KMS-11 (cell line): ENCODE data around the gene KCNJ4.

Experiments
- H2AFZ ChIP-seq: fragments of 200-600 bp; sonication (generic); 2 replicates; pipeline ENCODE4 v1.6.1; 2016; ENCODE audit warnings: antibody characterized with exemption, mixed run types, low read depth
- H3K27ac ChIP-seq: fragments of 200-600 bp; sonication (generic); 2 replicates; pipeline ENCODE4 v1.6.1; 2016; ENCODE audit warnings: mild to moderate bottlenecking, mixed run types
- H3K27me3 ChIP-seq: fragments of 200-600 bp; sonication (generic); 2 replicates; pipeline ENCODE4 v1.6.1; 2017; ENCODE audit warnings: mild to moderate bottlenecking, low read depth, mixed run types, moderate library complexity; ENCODE audit not compliant: insufficient read depth
- H3K36me3 ChIP-seq: fragments of 200-600 bp; sonication (generic); 2 replicates; pipeline ENCODE4 v1.6.1; 2017; ENCODE audit warnings: mild to moderate bottlenecking, mixed run types; ENCODE audit not compliant: insufficient read depth
- H3K4me1 ChIP-seq: fragments of 200-600 bp; sonication (generic); 2 replicates; pipeline ENCODE4 v1.6.1; 2016; ENCODE audit warnings: mild to moderate bottlenecking, low read depth, mixed run types; ENCODE audit not compliant: poor library complexity, severe bottlenecking
- H3K4me2 ChIP-seq: fragments of 200-600 bp; sonication (generic); 2 replicates; pipeline ENCODE4 v1.7.0; 2016; ENCODE audit warnings: mild to moderate bottlenecking, mixed run types
- H3K4me3 ChIP-seq: fragments of 200-600 bp; sonication (generic); IDR thresholded peaks from 2 replicates; pipeline ENCODE4 v1.6.1; 2017; ENCODE audit warnings: low read depth, low read length, mixed read lengths; ENCODE audit not compliant: insufficient read depth
- H3K79me2 ChIP-seq: fragments of 200-600 bp; sonication (generic); 2 replicates; pipeline ENCODE4 v1.6.1; 2016; ENCODE audit warnings: low read depth, mixed run types; ENCODE audit not compliant: insufficient read depth
- H3K9ac ChIP-seq: fragments of 200-600 bp; sonication (generic); 2 replicates; pipeline ENCODE4 v1.6.1; 2016; ENCODE audit warnings: mild to moderate bottlenecking, mixed run types
- H4K20me1 ChIP-seq: fragments of 200-600 bp; sonication (generic); 2 replicates; pipeline ENCODE4 v1.6.1; 2016; ENCODE audit warnings: mild to moderate bottlenecking, mixed run types; ENCODE audit not compliant: insufficient read depth
- TF ChIP-seq, protein P1 (sequence below): fragments of 200-600 bp; sonication (generic); conservative IDR thresholded peaks from 2 replicates; pipeline ENCODE4 v1.6.1; 2017; ENCODE audit warnings: low read depth, mild to moderate bottlenecking, antibody characterized with exemption, low read length, moderate library complexity, mixed read lengths

KCNJ4 gene

DNA sequence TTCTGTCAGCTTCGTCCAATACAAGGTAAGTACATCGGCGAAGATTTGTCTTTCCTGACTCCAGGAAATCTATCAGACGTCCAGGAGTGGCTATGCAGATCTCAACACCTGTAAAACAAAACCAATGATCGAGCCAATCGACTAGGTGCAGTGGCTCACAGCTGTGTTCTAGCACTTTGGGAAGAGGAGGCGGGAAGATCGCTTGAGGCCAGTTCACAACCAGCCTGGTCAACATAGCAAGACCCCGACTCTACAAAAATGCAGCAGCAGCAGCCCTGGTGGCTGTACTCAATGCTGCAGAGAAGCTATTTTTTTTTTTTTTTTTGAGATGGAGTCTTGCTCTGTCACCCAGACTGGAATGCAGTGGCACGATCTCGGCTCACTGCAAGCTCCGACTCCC lies 39.9 kb upstream of the KCNJ4 start:
- peaks cover 43% of the 10 kb centered on the region; the same call in 1 of the 2 replicates for H3K36me3 ChIP-seq
- H4K20me1 ChIP-seq = peaks cover 12% of the 10 kb centered on the region; the same call in 1 of the 2 replicates
- H3K27ac ChIP-seq = no peak overlapping the region
- TF ChIP-seq, protein P1, sequence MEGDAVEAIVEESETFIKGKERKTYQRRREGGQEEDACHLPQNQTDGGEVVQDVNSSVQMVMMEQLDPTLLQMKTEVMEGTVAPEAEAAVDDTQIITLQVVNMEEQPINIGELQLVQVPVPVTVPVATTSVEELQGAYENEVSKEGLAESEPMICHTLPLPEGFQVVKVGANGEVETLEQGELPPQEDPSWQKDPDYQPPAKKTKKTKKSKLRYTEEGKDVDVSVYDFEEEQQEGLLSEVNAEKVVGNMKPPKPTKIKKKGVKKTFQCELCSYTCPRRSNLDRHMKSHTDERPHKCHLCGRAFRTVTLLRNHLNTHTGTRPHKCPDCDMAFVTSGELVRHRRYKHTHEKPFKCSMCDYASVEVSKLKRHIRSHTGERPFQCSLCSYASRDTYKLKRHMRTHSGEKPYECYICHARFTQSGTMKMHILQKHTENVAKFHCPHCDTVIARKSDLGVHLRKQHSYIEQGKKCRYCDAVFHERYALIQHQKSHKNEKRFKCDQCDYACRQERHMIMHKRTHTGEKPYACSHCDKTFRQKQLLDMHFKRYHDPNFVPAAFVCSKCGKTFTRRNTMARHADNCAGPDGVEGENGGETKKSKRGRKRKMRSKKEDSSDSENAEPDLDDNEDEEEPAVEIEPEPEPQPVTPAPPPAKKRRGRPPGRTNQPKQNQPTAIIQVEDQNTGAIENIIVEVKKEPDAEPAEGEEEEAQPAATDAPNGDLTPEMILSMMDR = no peak
- H3K79me2 ChIP-seq = peaks cover 78% of the 10 kb centered on the region
- H2AFZ ChIP-seq = no peak overlapping the region
- H3K4me3 ChIP-seq = no peak overlapping the region
- no peak overlapping the region for H3K9ac ChIP-seq
- no peak overlapping the region for H3K4me2 ChIP-seq
- H3K27me3 ChIP-seq = no peaks in the 10 kb centered on the region
- peaks cover 85% of the 10 kb centered on the region for H3K4me1 ChIP-seq

DNA sequence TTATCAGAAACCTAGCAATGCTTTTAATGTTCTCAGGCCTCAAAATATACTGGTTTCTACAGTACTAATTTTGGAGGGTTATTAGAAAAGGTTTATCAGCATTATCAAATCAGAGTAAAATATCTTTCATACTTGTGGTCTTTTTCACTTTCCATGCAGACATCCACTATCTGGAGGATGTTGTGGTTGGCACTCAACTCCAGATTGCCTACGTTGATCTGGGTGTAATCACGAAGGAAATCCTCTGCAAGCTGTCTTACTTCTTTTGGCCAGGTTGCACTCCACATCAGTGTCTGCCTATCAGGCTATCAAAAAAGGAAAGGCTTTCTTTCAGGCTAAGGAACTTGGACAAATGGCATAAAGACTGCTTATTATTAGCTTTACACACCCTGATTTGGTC lies 39.5 kb upstream of the KCNJ4 start:
- H2AFZ ChIP-seq = no peak overlapping the region
- H3K4me3 ChIP-seq = no peak overlapping the region
- H3K9ac ChIP-seq = no peak overlapping the region
- no peak overlapping the region for H3K27ac ChIP-seq
- peaks cover 73% of the 10 kb centered on the region for H3K79me2 ChIP-seq
- H3K36me3 ChIP-seq = peaks cover 40% of the 10 kb centered on the region; the same call in 1 of the 2 replicates
- peaks cover 85% of the 10 kb centered on the region for H3K4me1 ChIP-seq
- H4K20me1 ChIP-seq = peaks cover 10% of the 10 kb centered on the region; the same call in 1 of the 2 replicates
- no peaks in the 10 kb centered on the region for H3K27me3 ChIP-seq
- TF ChIP-seq, protein P1 = no peak
- H3K4me2 ChIP-seq = no peak overlapping the region

DNA sequence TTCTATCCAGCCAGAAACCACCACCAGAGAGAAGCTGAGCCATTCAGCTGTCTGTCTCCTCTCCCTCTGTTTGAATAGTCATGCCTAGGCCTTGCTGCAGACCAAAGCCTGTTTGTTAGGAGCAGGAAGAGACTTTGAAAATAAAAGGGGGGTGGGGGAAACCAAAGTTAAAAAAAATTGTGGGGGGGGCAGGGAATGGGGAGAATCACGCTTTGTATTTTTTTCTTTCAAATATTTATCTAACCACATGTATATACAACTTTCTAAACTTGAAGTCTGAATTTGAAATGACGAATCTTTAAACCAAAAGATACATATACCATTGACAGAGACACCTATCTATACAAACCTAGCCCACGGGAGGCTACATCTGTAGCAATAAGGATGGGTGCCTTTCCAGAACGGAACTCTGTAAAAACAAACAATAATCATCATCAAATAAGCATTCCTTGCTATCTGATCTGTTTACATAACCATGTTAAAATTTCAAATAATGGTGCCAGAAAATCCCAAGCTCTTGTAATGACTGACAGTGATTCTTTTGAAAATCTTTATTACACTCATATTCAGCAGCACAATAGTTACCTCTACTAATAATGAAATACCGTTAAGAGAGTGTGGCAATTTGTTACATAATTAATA lies 36.8 kb upstream of the KCNJ4 start:
- peaks cover 47% of the 10 kb centered on the region for H3K79me2 ChIP-seq
- H3K4me3 ChIP-seq = no peak overlapping the region
- no peak overlapping the region for H3K27ac ChIP-seq
- H4K20me1 ChIP-seq = 0 out of 2 replicates have a peak, but pooled peaks cover 8% of the 10 kb centered on the region
- peaks cover 93% of the 10 kb centered on the region for H3K4me1 ChIP-seq
- TF ChIP-seq, protein P1 = no peak
- no peaks in the 10 kb centered on the region for H3K27me3 ChIP-seq
- H3K36me3 ChIP-seq = peaks cover 39% of the 10 kb centered on the region; the same call in 1 of the 2 replicates
- no peak overlapping the region for H3K4me2 ChIP-seq
- H3K9ac ChIP-seq = no peak overlapping the region
- H2AFZ ChIP-seq = no peak overlapping the region

DNA sequence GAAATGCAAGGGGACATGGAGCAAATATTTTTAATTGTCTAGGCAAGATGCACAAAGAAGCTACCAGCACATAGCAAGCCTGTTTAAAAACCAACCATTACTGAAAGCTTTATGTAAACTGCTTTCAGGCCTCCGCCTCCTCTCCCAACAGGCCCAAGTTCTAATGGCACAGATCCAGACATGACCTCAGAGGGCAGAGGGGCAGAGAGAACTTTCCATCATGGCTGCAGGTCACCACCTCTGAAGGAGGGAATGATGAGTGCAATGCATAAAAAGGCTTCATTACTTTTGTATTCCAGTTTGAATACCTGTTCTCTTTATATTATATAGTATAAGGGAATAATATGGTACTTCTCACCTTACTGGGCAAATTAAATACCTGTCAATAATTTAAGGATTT lies 35.9 kb upstream of the KCNJ4 start:
- no peak overlapping the region for H3K9ac ChIP-seq
- peak overlapping the region; percentile 14; the same call in 1 of the 2 replicates for H3K27ac ChIP-seq
- no peak overlapping the region for H3K4me3 ChIP-seq
- TF ChIP-seq, protein P1 = no peak
- peaks cover 42% of the 10 kb centered on the region; the same call in 1 of the 2 replicates for H3K36me3 ChIP-seq
- peaks cover 37% of the 10 kb centered on the region; the same call in 1 of the 2 replicates for H3K79me2 ChIP-seq
- no peaks in the 10 kb centered on the region for H3K27me3 ChIP-seq
- H3K4me1 ChIP-seq = peaks cover 93% of the 10 kb centered on the region
- no peak overlapping the region for H2AFZ ChIP-seq
- H3K4me2 ChIP-seq = no peak overlapping the region
- H4K20me1 ChIP-seq = 0 out of 2 replicates have a peak, but pooled peaks cover 4% of the 10 kb centered on the region
